ENCODE data around the gene PCDHGA5. TPM values are rescaled to one million over a fixed set of nuclear protein-coding genes. Genes with fewer than 3 reads are reported as not detected.
"Not testable (repeated sequence)": the region's sequence is repeated elsewhere in the genome, so short reads cannot be mapped to it uniquely, and the experiment has no call there.

Gene PCDHGA5
- polyA plus RNA-seq, 1 donor from 2014 or later: not detected

- Mint-ChIP-seq H3K27ac (peak overlapping the region in 2 of 3 donors; percentile 69 to 76), H3K36me3 (peaks cover 6% of the 10 kb centered on the region), H3K9me3 (peaks cover 9 to 34% (median 10%) of the 10 kb centered on the region in 3 donors), H3K27me3 (peaks cover 58% of the 10 kb centered on the region), H3K4me1 (peaks cover 7 to 13% (median 7%) of the 10 kb centered on the region in 3 donors), H3K4me3 (no peak overlapping the region)
Observed at GRCh38 chr5:141409598-141410306, 45.8 kb downstream of the PCDHGA5 start.

- Mint-ChIP-seq H3K4me3 (peak overlapping the region in 1 of 4 donors; percentile 24), H3K36me3 (peaks cover 6% of the 10 kb centered on the region), H3K9me3 (peaks cover 9 to 42% (median 10%) of the 10 kb centered on the region in 3 donors), H3K4me1 (peaks cover 10 to 15% (median 14%) of the 10 kb centered on the region in 3 donors), H3K27ac (peak overlapping the region in 2 of 3 donors; percentile 40 to 69), H3K27me3 (peaks cover 55% of the 10 kb centered on the region)
Observed at GRCh38 chr5:141411575-141411974, 47.6 kb downstream of the PCDHGA5 start.

GRCh38 chr5:141412854-141413539, 49.0 kb downstream of the PCDHGA5 start, which contains the start of gene PCDHGA10:
Gene PCDHGA10, plus strand, starts transcription at chr5:141412987. Its CDS starts 189 bp downstream, at chr5:141413176.
- Mint-ChIP-seq H3K4me1 (peaks cover 12 to 17% (median 17%) of the 10 kb centered on the region in 3 donors), H3K27ac (peak within 1 kb of the TSS; percentile 40 to 99 (median 88)), H3K36me3 (peaks cover 6% of the 10 kb centered on the region), H3K9me3 (peaks cover 6 to 39% (median 13%) of the 10 kb centered on the region in 3 donors), H3K4me3 (peak within 1 kb of the TSS; percentile 83 to 99 (median 96)), H3K27me3 (peaks cover 51% of the 10 kb centered on the region)

GRCh38 chr5:141413540-141414069, 49.6 kb downstream of the PCDHGA5 start:
- Mint-ChIP-seq H3K27me3 (peaks cover 51% of the 10 kb centered on the region), H3K9me3 (peaks cover 9 to 40% (median 17%) of the 10 kb centered on the region in 3 donors), H3K27ac (peak overlapping the region; percentile 21 to 99 (median 88)), H3K4me1 (peaks cover 14 to 19% (median 19%) of the 10 kb centered on the region in 3 donors), H3K36me3 (peaks cover 8% of the 10 kb centered on the region), H3K4me3 (peak overlapping the region; percentile 83 to 99 (median 96))

- H3K4me3 Mint-ChIP-seq: peak overlapping the region; percentile 73 to 99 (median 90)
- H3K36me3 Mint-ChIP-seq: not testable (repeated sequence)
- peak overlapping the region; percentile 73 to 99 (median 88) for H3K27ac Mint-ChIP-seq
- H3K4me1 Mint-ChIP-seq: peaks cover 13 to 19% (median 19%) of the 10 kb centered on the region in 3 donors
- H3K9me3 Mint-ChIP-seq: peaks cover 11 to 36% (median 14%) of the 10 kb centered on the region in 3 donors
- peaks cover 47% of the 10 kb centered on the region for H3K27me3 Mint-ChIP-seq
Observed at GRCh38 chr5:141414548-141415274, 50.7 kb downstream of the PCDHGA5 start.

- Mint-ChIP-seq H3K9me3 (peaks cover 11 to 35% (median 13%) of the 10 kb centered on the region in 3 donors), H3K27ac (peak overlapping the region in 2 of 3 donors; percentile 73 to 89)
Observed at GRCh38 chr5:141415275-141415618, 51.3 kb downstream of the PCDHGA5 start.

More at GRCh38 chr5:141415275-141415618, 51.3 kb downstream of the PCDHGA5 start:
- H3K36me3 Mint-ChIP-seq: not testable (repeated sequence)
- Mint-ChIP-seq H3K4me3 (peak overlapping the region; percentile 44 to 78 (median 74)), H3K27me3 (peaks cover 48% of the 10 kb centered on the region), H3K4me1 (peaks cover 13 to 19% (median 17%) of the 10 kb centered on the region in 3 donors)

Other genes with a start within 250 kb of the PCDHGA5 start
- not detected for gene PCDHB4, start 242.3 kb upstream of the PCDHGA5 start, polyA plus RNA-seq
- gene PCDHB5, start 229.0 kb upstream of the PCDHGA5 start, polyA plus RNA-seq: not detected
- gene PCDHB6, start 214.1 kb upstream of the PCDHGA5 start, polyA plus RNA-seq: not detected
- gene PCDHB7, start 191.5 kb upstream of the PCDHGA5 start, polyA plus RNA-seq: not detected
- not detected for gene PCDHB8, start 186.4 kb upstream of the PCDHGA5 start, polyA plus RNA-seq
- not detected for gene PCDHB16, start 181.8 kb upstream of the PCDHGA5 start, polyA plus RNA-seq
- gene PCDHB9, start 177.0 kb upstream of the PCDHGA5 start, polyA plus RNA-seq: 0.31 TPM
- gene PCDHB10, start 171.8 kb upstream of the PCDHGA5 start, polyA plus RNA-seq: not detected
- not detected for gene PCDHB11, start 164.5 kb upstream of the PCDHGA5 start, polyA plus RNA-seq
- gene PCDHB12, start 155.4 kb upstream of the PCDHGA5 start, polyA plus RNA-seq: not detected
- 0.05 TPM for gene PCDHB13, start 150.2 kb upstream of the PCDHGA5 start, polyA plus RNA-seq
- not detected for gene PCDHB14, start 140.8 kb upstream of the PCDHGA5 start, polyA plus RNA-seq
- gene PCDHB15, start 118.8 kb upstream of the PCDHGA5 start, polyA plus RNA-seq: not detected
- not detected for gene SLC25A2, start 60.1 kb upstream of the PCDHGA5 start, polyA plus RNA-seq
- 216 TPM for gene TAF7, start 43.4 kb upstream of the PCDHGA5 start, polyA plus RNA-seq
- not detected for gene PCDHGA1, start 33.6 kb upstream of the PCDHGA5 start, polyA plus RNA-seq
- gene PCDHGA2, start 25.4 kb upstream of the PCDHGA5 start, polyA plus RNA-seq: not detected
- gene PCDHGA3, start 20.3 kb upstream of the PCDHGA5 start, polyA plus RNA-seq: 0.23 TPM
- gene PCDHGB1, start 14.1 kb upstream of the PCDHGA5 start, polyA plus RNA-seq: 0.41 TPM
- not detected for gene PCDHGA4, start 9.1 kb upstream of the PCDHGA5 start, polyA plus RNA-seq
- 0.21 TPM for gene PCDHGB2, start 4.2 kb upstream of the PCDHGA5 start, polyA plus RNA-seq
- gene PCDHGB3, start 6.1 kb downstream of the PCDHGA5 start, polyA plus RNA-seq: not detected
- gene PCDHGA6, start 9.7 kb downstream of the PCDHGA5 start, polyA plus RNA-seq: 0.08 TPM
- not detected for gene PCDHGA7, start 18.6 kb downstream of the PCDHGA5 start, polyA plus RNA-seq
- 0.08 TPM for gene PCDHGB4, start 23.5 kb downstream of the PCDHGA5 start, polyA plus RNA-seq
- gene PCDHGA8, start 28.5 kb downstream of the PCDHGA5 start, polyA plus RNA-seq: not detected
- 1.9 TPM for gene PCDHGB5, start 33.8 kb downstream of the PCDHGA5 start, polyA plus RNA-seq
- gene PCDHGA9, start 38.6 kb downstream of the PCDHGA5 start, polyA plus RNA-seq: 0.29 TPM
- gene PCDHGB6, start 43.9 kb downstream of the PCDHGA5 start, polyA plus RNA-seq: 0.39 TPM
- gene PCDHGA10, start 48.8 kb downstream of the PCDHGA5 start, polyA plus RNA-seq: 0.15 TPM
- 0.21 TPM for gene PCDHGB7, start 53.5 kb downstream of the PCDHGA5 start, polyA plus RNA-seq
- gene PCDHGA11, start 56.9 kb downstream of the PCDHGA5 start, polyA plus RNA-seq: 0.15 TPM
- gene PCDHGA12, start 66.3 kb downstream of the PCDHGA5 start, polyA plus RNA-seq: 0.59 TPM
- 3.9 TPM for gene PCDHGC3, start 111.8 kb downstream of the PCDHGA5 start, polyA plus RNA-seq
- not detected for gene PCDHGC4, start 120.9 kb downstream of the PCDHGA5 start, polyA plus RNA-seq
- gene PCDHGC5, start 124.9 kb downstream of the PCDHGA5 start, polyA plus RNA-seq: not detected

Data from IgD-negative memory B cell (primary cell).